Activated T-cell treated with anti-CD3 and anti-CD28 coated beads, Interleukin-2, amount 50 U/mL, for 24 hours (primary cell): ENCODE results near the gene SLC40A1.
A peak's percentile ranks its signal among the peaks of the same experiment; 100 is the strongest.

Source experiments
- DNase-seq: peaks from one replicate; pipeline ENCODE4 v3.0.0-alpha.2; 2020
- H3K27ac Mint-ChIP-seq: 2 replicates; pipeline ENCODE4 v1.8.0; 2020; ENCODE audit warnings: mild to moderate bottlenecking, mixed read lengths
- H3K27me3 Mint-ChIP-seq: 2 replicates; pipeline ENCODE4 v1.8.0; 2020; ENCODE audit warnings: mixed read lengths
- H3K36me3 Mint-ChIP-seq: 2 replicates; pipeline ENCODE4 v1.8.0; 2020; ENCODE audit warnings: low read depth, mixed read lengths
- H3K4me1 Mint-ChIP-seq: 2 replicates; pipeline ENCODE4 v1.8.0; 2020; ENCODE audit warnings: low read depth, mixed read lengths
- H3K4me3 Mint-ChIP-seq: 2 replicates; pipeline ENCODE4 v1.8.0; 2020; ENCODE audit warnings: mild to moderate bottlenecking, moderate library complexity, mixed read lengths
- H3K9me3 Mint-ChIP-seq: 2 replicates; pipeline ENCODE4 v1.8.0; 2020; ENCODE audit warnings: mixed read lengths

Gene SLC40A1

DNA sequence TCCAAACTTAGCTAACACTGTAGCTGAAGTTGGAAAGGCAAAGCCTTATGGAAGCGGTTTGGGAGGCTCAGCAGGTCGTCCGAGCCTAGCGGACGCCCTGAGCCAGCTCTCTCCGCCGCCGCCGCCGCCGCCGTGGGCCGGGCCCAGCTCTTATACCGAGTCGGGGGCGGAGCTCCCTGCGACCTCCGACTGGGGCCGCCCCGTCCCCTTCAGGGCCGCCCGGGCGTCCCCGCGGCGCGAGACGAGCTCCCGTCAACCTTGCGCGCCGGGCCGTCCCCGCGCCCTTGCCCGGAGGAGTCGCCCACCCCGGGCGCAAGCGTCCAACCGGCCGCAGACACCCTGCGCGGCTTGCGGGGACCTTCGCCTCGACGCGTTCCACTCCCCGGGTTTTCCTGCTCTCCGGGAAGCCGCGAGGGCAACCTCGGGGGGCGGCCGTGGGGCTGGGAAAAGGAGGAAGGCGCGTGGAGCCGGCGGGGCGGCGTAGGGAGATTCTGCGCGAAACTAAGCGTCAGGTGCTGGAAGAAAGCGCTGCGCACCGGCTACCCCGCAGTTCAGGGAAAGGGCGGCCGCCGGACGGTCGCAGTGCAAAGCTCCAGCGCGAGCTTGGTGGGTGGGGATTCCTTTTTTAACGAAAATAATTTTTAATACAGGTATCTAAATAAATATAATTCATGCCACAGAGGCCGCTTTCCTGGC is at the start of gene SLC40A1:
SLC40A1 (minus strand) TSS at position 129 of the 696 bp plus-strand sequence. CDS start 326 bp downstream, outside the sequence.
- Mint-ChIP-seq H3K4me3 (peak within 1 kb of the TSS; percentile 79), H3K27me3 (peaks cover 22% of the 10 kb centered on the region), H3K36me3 (no peaks in the 10 kb centered on the region), H3K9me3 (no peaks in the 10 kb centered on the region), H3K27ac (peak within 1 kb of the TSS; percentile 75), H3K4me1 (peaks cover 37% of the 10 kb centered on the region)
- peak; percentile 81 for DNase-seq

GRCh38 chr2:189629531-189630453 is 49.2 kb upstream of the SLC40A1 start:
- DNase-seq = no peak
- Mint-ChIP-seq H3K4me3 (no peak overlapping the region), H3K36me3 (no peaks in the 10 kb centered on the region), H3K4me1 (peaks cover 14% of the 10 kb centered on the region), H3K27ac (no peak overlapping the region), H3K27me3 (no peaks in the 10 kb centered on the region), H3K9me3 (no peaks in the 10 kb centered on the region)

DNA sequence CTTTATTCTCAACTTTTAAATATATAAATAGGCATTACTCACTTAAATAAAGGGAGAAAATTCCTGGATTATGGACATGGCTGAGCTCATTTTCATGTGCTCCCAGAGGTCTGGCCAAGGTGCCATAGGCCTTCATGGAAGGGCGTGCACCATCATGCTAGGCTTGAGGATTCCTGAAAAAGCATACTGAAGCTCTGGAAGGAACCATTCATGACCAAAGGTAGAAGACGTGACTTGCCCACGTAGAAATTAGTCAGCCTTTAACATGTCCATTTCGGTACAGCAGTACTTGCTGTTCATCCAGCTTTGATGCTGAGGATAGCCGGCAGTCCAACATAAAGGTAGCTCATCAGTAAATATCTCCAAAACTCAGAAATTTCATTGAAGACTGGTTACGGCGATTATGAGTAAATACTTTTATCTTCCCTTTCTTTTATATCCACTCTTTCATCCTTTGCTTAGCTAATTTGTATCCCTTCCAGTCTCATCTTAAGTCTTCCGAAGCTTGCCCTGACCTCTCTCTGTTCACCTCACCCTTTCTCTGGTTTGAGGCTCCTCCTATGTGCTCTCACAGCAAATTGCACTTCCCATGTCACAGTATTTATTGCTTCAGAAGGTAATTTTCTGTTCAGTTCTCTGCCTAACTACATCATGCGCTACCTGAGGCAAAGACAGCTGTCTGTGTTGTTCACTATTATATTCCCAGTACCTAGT is 48.4 kb upstream of the SLC40A1 start:
- H3K36me3 Mint-ChIP-seq = no peaks in the 10 kb centered on the region

GRCh38 chr2:189627789-189628188 is 47.2 kb upstream of the SLC40A1 start:
- H3K36me3 Mint-ChIP-seq = no peaks in the 10 kb centered on the region
- H3K4me1 Mint-ChIP-seq = peaks cover 22% of the 10 kb centered on the region
- no peaks in the 10 kb centered on the region for H3K27me3 Mint-ChIP-seq
- H3K4me3 Mint-ChIP-seq = no peak overlapping the region
- H3K9me3 Mint-ChIP-seq = no peaks in the 10 kb centered on the region
- no peak for DNase-seq
- H3K27ac Mint-ChIP-seq = no peak overlapping the region

More for the DNA sequence above, 48.4 kb upstream of the SLC40A1 start:
- Mint-ChIP-seq H3K4me1 (peaks cover 20% of the 10 kb centered on the region), H3K9me3 (no peaks in the 10 kb centered on the region), H3K27ac (no peak overlapping the region), H3K4me3 (no peak overlapping the region), H3K27me3 (no peaks in the 10 kb centered on the region)
- DNase-seq = no peak

GRCh38 chr2:189625636-189626035 is 45.0 kb upstream of the SLC40A1 start:
- DNase-seq = no peak
- Mint-ChIP-seq H3K27ac (no peak overlapping the region), H3K27me3 (no peaks in the 10 kb centered on the region), H3K4me3 (no peak overlapping the region), H3K9me3 (no peaks in the 10 kb centered on the region), H3K4me1 (peaks cover 22% of the 10 kb centered on the region), H3K36me3 (no peaks in the 10 kb centered on the region)

- no peaks in the 10 kb centered on the region for H3K27me3 Mint-ChIP-seq
- H3K4me1 Mint-ChIP-seq = peaks cover 22% of the 10 kb centered on the region
Measured at GRCh38 chr2:189624648-189625355, 44.2 kb upstream of the SLC40A1 start.

DNA sequence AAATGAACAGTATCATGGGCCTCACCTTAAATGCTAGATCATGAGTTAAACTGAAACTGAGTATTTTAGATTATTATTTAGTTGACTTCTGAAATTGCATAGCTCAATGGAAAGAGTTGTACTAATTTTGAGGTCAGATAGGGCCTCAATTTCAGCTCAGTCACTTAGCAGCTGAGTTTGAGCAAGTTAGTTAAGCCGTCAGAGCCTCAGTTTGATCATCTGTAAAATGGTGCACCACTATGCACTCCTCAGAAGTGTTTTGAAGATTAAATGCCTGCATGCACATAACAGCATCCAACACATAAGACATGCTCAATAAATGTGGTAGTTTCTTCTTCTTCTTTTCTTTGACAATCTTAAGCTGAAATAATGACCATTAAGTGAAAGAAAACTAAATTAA is 42.5 kb upstream of the SLC40A1 start:
- H3K9me3 Mint-ChIP-seq = no peaks in the 10 kb centered on the region
- no peak overlapping the region for H3K27ac Mint-ChIP-seq
- no peak overlapping the region for H3K4me3 Mint-ChIP-seq
- H3K36me3 Mint-ChIP-seq = no peaks in the 10 kb centered on the region
- peaks cover 22% of the 10 kb centered on the region for H3K4me1 Mint-ChIP-seq
- no peak for DNase-seq
- H3K27me3 Mint-ChIP-seq = no peaks in the 10 kb centered on the region

More at GRCh38 chr2:189624648-189625355, 44.2 kb upstream of the SLC40A1 start:
- no peaks in the 10 kb centered on the region for H3K9me3 Mint-ChIP-seq
- H3K27ac Mint-ChIP-seq = no peak overlapping the region
- DNase-seq = no peak
- no peak overlapping the region for H3K4me3 Mint-ChIP-seq
- H3K36me3 Mint-ChIP-seq = no peaks in the 10 kb centered on the region

- H3K36me3 Mint-ChIP-seq = no peaks in the 10 kb centered on the region
- H3K4me3 Mint-ChIP-seq = no peak overlapping the region
- H3K9me3 Mint-ChIP-seq = no peaks in the 10 kb centered on the region
Measured at GRCh38 chr2:189621781-189622180, 41.2 kb upstream of the SLC40A1 start.

GRCh38 chr2:189618197-189618596 is 37.6 kb upstream of the SLC40A1 start:
- Mint-ChIP-seq H3K36me3 (no peaks in the 10 kb centered on the region), H3K4me3 (no peak overlapping the region), H3K27ac (no peak overlapping the region), H3K9me3 (no peaks in the 10 kb centered on the region), H3K4me1 (peaks cover 3% of the 10 kb centered on the region), H3K27me3 (no peaks in the 10 kb centered on the region)
- no peak for DNase-seq

More at GRCh38 chr2:189621781-189622180, 41.2 kb upstream of the SLC40A1 start:
- Mint-ChIP-seq H3K4me1 (peaks cover 22% of the 10 kb centered on the region), H3K27me3 (no peaks in the 10 kb centered on the region), H3K27ac (no peak overlapping the region)
- DNase-seq = no peak

DNA sequence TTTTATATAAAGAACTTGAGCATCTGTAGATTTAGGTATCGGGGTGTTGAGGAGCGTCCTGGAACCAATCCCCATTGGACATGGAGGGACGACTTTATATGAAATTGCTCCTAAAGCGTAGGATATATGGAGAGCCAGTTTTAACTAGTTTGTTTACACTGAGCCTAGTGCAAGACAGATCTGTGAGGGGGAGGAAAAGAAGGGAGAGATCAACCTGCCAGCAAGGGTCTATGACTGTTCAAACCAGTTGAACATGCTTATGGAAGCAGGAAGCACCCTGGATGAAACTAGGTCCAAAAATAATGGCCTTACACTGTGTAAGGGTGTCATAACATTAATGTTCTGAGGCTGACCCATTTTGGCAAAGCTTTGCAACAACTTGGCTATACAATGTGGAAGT is 34.0 kb upstream of the SLC40A1 start:
- no peak for DNase-seq
- no peaks in the 10 kb centered on the region for H3K9me3 Mint-ChIP-seq
- no peaks in the 10 kb centered on the region for H3K27me3 Mint-ChIP-seq
- no peaks in the 10 kb centered on the region for H3K36me3 Mint-ChIP-seq
- no peak overlapping the region for H3K27ac Mint-ChIP-seq
- no peak overlapping the region for H3K4me3 Mint-ChIP-seq
- H3K4me1 Mint-ChIP-seq = peaks cover 3% of the 10 kb centered on the region

GRCh38 chr2:189613650-189614420 is 33.2 kb upstream of the SLC40A1 start:
- peaks cover 3% of the 10 kb centered on the region for H3K4me1 Mint-ChIP-seq
- H3K27me3 Mint-ChIP-seq = no peaks in the 10 kb centered on the region
- H3K9me3 Mint-ChIP-seq = no peaks in the 10 kb centered on the region
- H3K36me3 Mint-ChIP-seq = no peaks in the 10 kb centered on the region
- H3K4me3 Mint-ChIP-seq = no peak overlapping the region
- no peak for DNase-seq
- no peak overlapping the region for H3K27ac Mint-ChIP-seq

DNA sequence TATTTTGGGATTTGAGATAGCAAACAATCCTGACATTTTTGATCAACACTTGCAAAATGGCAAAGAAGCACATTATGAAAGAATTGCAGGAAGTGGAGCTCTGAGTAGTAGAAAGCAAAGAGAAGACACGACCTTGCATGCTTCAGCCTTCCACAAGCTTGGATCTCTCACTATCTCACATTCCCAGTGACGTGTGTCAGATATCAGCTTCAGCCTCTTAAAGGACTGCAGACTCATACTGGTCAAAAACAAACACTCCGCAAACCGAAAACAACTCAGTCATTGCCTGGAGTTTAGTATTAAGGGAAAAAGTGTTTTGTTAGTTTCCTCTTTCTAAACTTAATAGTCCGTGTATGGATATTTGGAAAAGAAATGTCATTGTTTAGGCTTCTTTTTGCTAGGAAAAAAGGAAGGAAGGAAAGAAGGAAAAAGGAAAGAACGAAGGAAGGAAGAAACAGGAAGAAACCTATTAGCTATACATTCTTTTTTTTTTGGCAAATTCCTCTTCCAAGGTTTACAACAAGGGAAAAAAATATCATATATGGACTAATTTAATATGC is 32.6 kb upstream of the SLC40A1 start:
- DNase-seq = no peak
- H3K4me1 Mint-ChIP-seq = peaks cover 3% of the 10 kb centered on the region
- H3K27me3 Mint-ChIP-seq = no peaks in the 10 kb centered on the region
- H3K9me3 Mint-ChIP-seq = no peaks in the 10 kb centered on the region
- H3K27ac Mint-ChIP-seq = no peak overlapping the region
- no peaks in the 10 kb centered on the region for H3K36me3 Mint-ChIP-seq
- H3K4me3 Mint-ChIP-seq = no peak overlapping the region

DNA sequence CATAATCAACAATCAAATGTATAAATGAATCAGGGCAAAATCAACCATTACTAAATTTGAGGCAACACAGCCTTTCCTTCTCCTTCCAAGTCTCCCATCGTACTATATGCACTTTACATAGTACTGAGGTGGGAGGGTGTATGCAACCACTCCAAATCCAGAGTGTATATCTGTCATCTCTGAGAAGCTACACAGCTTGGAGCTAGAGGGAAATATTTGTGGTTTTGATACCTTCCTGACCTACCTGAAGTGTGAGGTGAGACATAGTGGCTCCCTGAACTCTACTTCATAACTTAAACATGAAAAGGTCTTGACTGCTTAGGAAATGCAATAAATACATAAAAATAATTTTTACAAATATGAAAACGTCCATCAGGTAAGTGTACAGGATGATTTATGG is 30.1 kb upstream of the SLC40A1 start:
- H3K27me3 Mint-ChIP-seq = no peaks in the 10 kb centered on the region
- H3K27ac Mint-ChIP-seq = no peak overlapping the region
- DNase-seq = no peak
- H3K36me3 Mint-ChIP-seq = no peaks in the 10 kb centered on the region
- H3K4me1 Mint-ChIP-seq = peaks cover 3% of the 10 kb centered on the region
- H3K4me3 Mint-ChIP-seq = no peak overlapping the region
- no peaks in the 10 kb centered on the region for H3K9me3 Mint-ChIP-seq
